Motor neuron (in vitro differentiated cells): Measurements from ENCODE around the gene ACER2. TPM values are rescaled to one million over a fixed set of nuclear protein-coding genes. Genes with fewer than 3 reads are reported as not detected.
"Not testable (repeated sequence)": the region's sequence is repeated elsewhere in the genome, so short reads cannot be mapped to it uniquely, and the experiment has no call there.

Source experiments
- ATAC-seq, 8 experiments: fragments of 200-7000 bp; cut with Tn5 transposase; replicated peaks in 6 of 8; 2 replicates each; pipeline ENCODE4 v1.8.0; 2021; ENCODE audit warnings: mild to moderate bottlenecking in 8 of 8, moderate library complexity in 8 of 8
- H3K27ac ChIP-seq, 2 donors: fragments of 250-450 bp; sonication (Bioruptor Pico); 2 replicates each; pipeline ENCODE4 v1.9.0; 2021; ENCODE audit warnings: antibody characterized with exemption in 2 of 2, mild to moderate bottlenecking in 2 of 2, moderate library complexity in 1 of 2
- H3K4me1 ChIP-seq, 2 donors: fragments of 250-450 bp; sonication (Bioruptor Pico); replicated peaks in 1 of 2; 2 replicates each; pipeline ENCODE4 v1.6.1; 2021; ENCODE audit warnings: antibody characterized with exemption in 2 of 2, mild to moderate bottlenecking in 2 of 2, moderate library complexity in 1 of 2
- H3K4me3 ChIP-seq, 5 donors: fragments of 250-450 bp; sonication (Bioruptor Pico); 2 replicates each; pipeline ENCODE4 v1.9.0; 2021; ENCODE audit warnings: antibody characterized with exemption in 5 of 5, mild to moderate bottlenecking in 5 of 5, moderate library complexity in 4 of 5
- WGBS, 10 experiments: fragments of 450-650 bp; shearing (Covaris generic); methylation state at CpG; one replicate each; pipeline ENCODE4 v1.0.0; 2022; 5-methylcytosine and 5-hydroxymethylcytosine counted together
- in situ Hi-C, 9 experiments: fragments of 400-800 bp; cut with MboI; loops; one replicate each; pipeline ENCODE4 v1.15.0; 2021; ENCODE audit warnings: low sequenced_read_pairs in 9 of 9, low pct_unique_long_range_greater_than_20kb in 2 of 9; ENCODE audit not compliant: unreplicated experiment in 9 of 9
- total RNA-seq, 8 experiments: library from RNA; unstranded; fragments of 300-600 nt; gene quantifications; 2 replicates each; pipeline versions ENCODE4 v1.2.3 to v1.2.4, GENCODE V29; 2022

The ACER2 gene
- 1 to 10 TPM; 1.1 to 8.9 (median 2.4) TPM for total RNA-seq

- ATAC-seq = peak; percentile 86 to 93 (median 89)
- H3K27ac ChIP-seq = peak within 1 kb of the TSS; percentile 41 to 70
Measured at GRCh38 chr9:19408693-19409400, at the start of gene ACER2. Gene ACER2, plus strand, starts transcription at chr9:19409009. Its CDS starts 76 bp downstream, at chr9:19409085.

GRCh38 chr9:19369107-19369506, 39.7 kb upstream of the ACER2 start:
- H3K4me3 ChIP-seq = no peak overlapping the region
- in situ Hi-C loops = no loop called here
- no peak for ATAC-seq
- no peaks in the 10 kb centered on the region for H3K4me1 ChIP-seq
- 25 to 100% (median 100%) methylated on average over 1 to 2 of the region's 2 CpGs; no CpG with 5 or more reads in 2 of the 10 experiments for WGBS, 10 experiments
- H3K27ac ChIP-seq = no peak overlapping the region

More at GRCh38 chr9:19408693-19409400, at the start of gene ACER2:
- peak within 1 kb of the TSS; percentile 53 to 72 (median 57) for H3K4me3 ChIP-seq
- WGBS, 10 experiments = 0 to 17% methylated on average over 2 to 5 of the region's 61 CpGs; no CpG with 5 or more reads in 8 of the 10 experiments
- in situ Hi-C loops = no loop called here
- H3K4me1 ChIP-seq = peaks cover 2 to 3% of the 10 kb centered on the region in 2 donors

GRCh38 chr9:19371942-19372341, 36.9 kb upstream of the ACER2 start:
- WGBS, 10 experiments = 17 to 100% (median 72%) methylated on average over 1 to 5 of the region's 5 CpGs
- H3K4me3 ChIP-seq = no peak overlapping the region
- ATAC-seq = peak in 3 of 8 experiments; percentile 16 to 53 (median 41)
- no peaks in the 10 kb centered on the region for H3K4me1 ChIP-seq
- H3K27ac ChIP-seq = no peak overlapping the region
- in situ Hi-C loops = no loop called here

- no peak overlapping the region for H3K4me3 ChIP-seq
- in situ Hi-C loops = no loop called here
- H3K4me1 ChIP-seq = peaks cover 0 to 5% of the 10 kb centered on the region in 2 donors
- 88 to 100% (median 95%) methylated on average over 1 to 6 of the region's 8 CpGs; no CpG with 5 or more reads in 4 of the 10 experiments for WGBS, 10 experiments
- H3K27ac ChIP-seq = no peak overlapping the region
- ATAC-seq = peak in 1 of 8 experiments; percentile 4
Measured at GRCh38 chr9:19372567-19372966, 36.2 kb upstream of the ACER2 start.

GRCh38 chr9:19373527-19373926, 35.3 kb upstream of the ACER2 start:
- H3K4me1 ChIP-seq = peaks cover 9 to 14% of the 10 kb centered on the region in 2 donors
- no peak overlapping the region for H3K27ac ChIP-seq
- in situ Hi-C loops = no loop called here
- ATAC-seq = peak in 3 of 8 experiments; percentile 10 to 66 (median 28)
- no peak overlapping the region for H3K4me3 ChIP-seq

- in situ Hi-C loops = no loop called here
- Histone ChIP-seq H3K27ac (no peak overlapping the region), H3K4me1 (peaks cover 12 to 21% of the 10 kb centered on the region in 2 donors), H3K4me3 (no peak overlapping the region)
- no peak for ATAC-seq
Measured at GRCh38 chr9:19375538-19375937, 33.3 kb upstream of the ACER2 start.

GRCh38 chr9:19376931-19377330, 31.9 kb upstream of the ACER2 start:
- in situ Hi-C loops = no loop called here
- peaks cover 12 to 21% of the 10 kb centered on the region in 2 donors for H3K4me1 ChIP-seq
- ATAC-seq = no peak
- no peak overlapping the region for H3K4me3 ChIP-seq
- 8 to 100% (median 86%) methylated on average over 1 to 2 of the region's 2 CpGs; no CpG with 5 or more reads in 1 of the 10 experiments for WGBS, 10 experiments
- no peak overlapping the region for H3K27ac ChIP-seq

- peaks cover 12 to 21% of the 10 kb centered on the region in 2 donors for H3K4me1 ChIP-seq
- WGBS, 10 experiments = 50 to 100% (median 67%) methylated on average over 1 to 4 of the region's 4 CpGs; no CpG with 5 or more reads in 2 of the 10 experiments
- no peak for ATAC-seq
- H3K27ac ChIP-seq = no peak overlapping the region
- in situ Hi-C loops = no loop called here
- H3K4me3 ChIP-seq = peak overlapping the region in 4 of 5 donors; percentile 5 to 71 (median 64)
Measured at GRCh38 chr9:19378164-19378563, 30.6 kb upstream of the ACER2 start.

GRCh38 chr9:19378647-19379046, 30.2 kb upstream of the ACER2 start:
- in situ Hi-C loops = no loop called here
- 0 to 25% (median 20%) methylated on average over 1 to 6 of the region's 7 CpGs; no CpG with 5 or more reads in 1 of the 10 experiments for WGBS, 10 experiments
- Histone ChIP-seq H3K27ac (no peak overlapping the region), H3K4me1 (peaks cover 12 to 21% of the 10 kb centered on the region in 2 donors), H3K4me3 (peak overlapping the region; percentile 60 to 85 (median 67))
- ATAC-seq = no peak

- Histone ChIP-seq H3K27ac (peak overlapping the region; percentile 72 to 91), H3K4me1 (peaks cover 12 to 21% of the 10 kb centered on the region in 2 donors), H3K4me3 (peak overlapping the region; percentile 60 to 85 (median 67))
- 0 to 3% (median 0%) methylated on average over 2 to 12 of the region's 12 CpGs for whole genome bisulfite sequencing, 10 experiments
- in situ Hi-C loops = no loop called here
- no peak for ATAC-seq
Measured at GRCh38 chr9:19379283-19379682, 29.5 kb upstream of the ACER2 start.

- Histone ChIP-seq H3K4me3 (peak overlapping the region; percentile 60 to 85 (median 67)), H3K27ac (peak overlapping the region; percentile 72 to 91), H3K4me1 (peaks cover 12 to 21% of the 10 kb centered on the region in 2 donors)
- ATAC-seq = peak; percentile 9 to 48 (median 34)
- WGBS, 10 experiments = 0 to 4% (median 0%) methylated on average over 1 to 10 of the region's 30 CpGs; no CpG with 5 or more reads in 2 of the 10 experiments
- in situ Hi-C loops = no loop called here
Measured at GRCh38 chr9:19379697-19380046, 29.1 kb upstream of the ACER2 start.

GRCh38 chr9:19380826-19381075, 28.1 kb upstream of the ACER2 start:
- WGBS, 10 experiments = 0 to 80% (median 28%) methylated on average over 1 to 5 of the region's 6 CpGs
- ATAC-seq = no peak
- peak overlapping the region; percentile 60 to 85 (median 67) for H3K4me3 ChIP-seq
- peak overlapping the region; percentile 74 to 91 for H3K27ac ChIP-seq
- in situ Hi-C loops = no loop called here
- peaks cover 12 to 21% of the 10 kb centered on the region in 2 donors for H3K4me1 ChIP-seq

GRCh38 chr9:19381656-19382055, 27.2 kb upstream of the ACER2 start:
- WGBS, 10 experiments = 87 to 100% (median 100%) methylated on average over 1 to 2 of the region's 2 CpGs; no CpG with 5 or more reads in 1 of the 10 experiments
- no peak overlapping the region for H3K27ac ChIP-seq
- H3K4me3 ChIP-seq = no peak overlapping the region
- in situ Hi-C loops = no loop called here
- ATAC-seq = no peak
- H3K4me1 ChIP-seq = peaks cover 12 to 21% of the 10 kb centered on the region in 2 donors

- ATAC-seq, H3K27ac ChIP-seq, H3K4me1 ChIP-seq, in situ Hi-C loops, H3K4me3 ChIP-seq: not testable (repeated sequence)
- 93 to 100% (median 97%) methylated on average over 1 to 10 of the region's 14 CpGs; no CpG with 5 or more reads in 3 of the 10 experiments for WGBS, 10 experiments
Measured at GRCh38 chr9:19385212-19385611, 23.6 kb upstream of the ACER2 start.
